ENCODE measurements around the gene CLDN1. TPM values are rescaled to one million over a fixed set of nuclear protein-coding genes. Genes with fewer than 3 reads are reported as not detected.

The CLDN1 gene
- total and polyA plus RNA-seq, 2 of the 8 experiments (the other 6 are each of a cell fraction or from before 2014, with no cell fraction given) = 3.1 to 6.1 TPM

DNA sequence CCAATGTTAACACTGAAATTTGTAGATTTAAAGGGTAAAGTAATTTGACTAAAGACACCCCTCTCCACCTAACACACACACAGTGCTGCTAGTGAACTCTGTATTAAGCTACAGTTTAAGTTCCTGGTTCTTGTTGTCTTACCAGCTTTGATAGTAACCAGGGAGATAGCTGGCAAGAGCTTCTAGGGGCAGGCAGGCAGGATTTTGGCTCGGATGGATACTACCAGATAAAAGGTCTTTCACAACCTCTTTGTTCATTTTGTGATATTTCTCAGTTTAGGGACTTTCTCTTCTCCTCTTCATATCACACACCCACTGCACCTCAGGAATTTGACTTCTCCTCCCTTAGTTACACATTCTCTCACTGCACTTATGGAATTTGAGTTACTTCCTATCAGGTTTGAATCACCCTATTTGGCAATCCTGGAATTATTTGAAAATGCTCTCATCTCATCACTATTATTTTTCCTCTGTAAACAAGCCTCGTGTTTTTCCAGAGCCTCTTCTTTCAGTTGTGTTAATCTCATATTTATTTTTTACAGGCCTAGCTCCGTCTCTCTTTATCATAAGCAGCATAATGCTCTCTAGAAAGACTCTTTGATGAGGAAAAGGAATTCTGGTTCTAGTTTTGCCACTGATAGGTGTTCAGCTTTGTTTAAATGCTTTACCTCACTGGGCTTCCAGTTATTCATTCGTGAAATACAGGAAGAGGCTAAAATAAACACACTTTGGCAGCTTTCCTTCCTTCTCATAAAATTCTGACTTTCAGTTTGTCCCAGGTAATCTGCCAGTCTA lies 23.0 kb upstream of the CLDN1 start (continued):
- no peak for TF ChIP-seq JUND (IDR thresholded peaks at IDR 0.05; ENCODE audit: low read length)
- TF ChIP-seq FOSL1 (IDR thresholded peaks at IDR 0.05; ENCODE audit: insufficient read depth, low read depth, low read length) = no peak
- no peak for TF ChIP-seq SAP30 (IDR thresholded peaks at IDR 0.05; ENCODE audit: insufficient read depth, insufficient replicate concordance, low read length)
- no peak for TF ChIP-seq ASH2L (IDR thresholded peaks at IDR 0.05; ENCODE audit: low read length)
- TF ChIP-seq CHD1 (IDR thresholded peaks at IDR 0.05; ENCODE audit: low read depth, low read length) = no peak

Measured in H1 (cell line).